Glomerular visceral epithelial cell (primary cell): ENCODE measurements around the gene VIT.
A peak's percentile ranks its signal among the peaks of the same experiment; 100 is the strongest.

Source experiments
- DNase-seq: peaks from one replicate; pipeline ENCODE4 v3.0.0-alpha.2; 2016; ENCODE audit errors: extremely low spot score

Gene VIT

GRCh38 chr2:36708041-36708741 is 11.7 kb downstream of the VIT start:
- DNase-seq: peak; percentile 9

GRCh38 chr2:36710858-36711515 is 14.5 kb downstream of the VIT start:
- no peak for DNase-seq

GRCh38 chr2:36711741-36712314 is 15.3 kb downstream of the VIT start:
- DNase-seq: no peak

- DNase-seq: no peak
Observed at GRCh38 chr2:36713310-36713709, 16.8 kb downstream of the VIT start.

GRCh38 chr2:36716111-36716510 is 19.6 kb downstream of the VIT start:
- no peak for DNase-seq

- DNase-seq: no peak
Observed at GRCh38 chr2:36717603-36718266, 21.2 kb downstream of the VIT start.

GRCh38 chr2:36727550-36727949 is 31.0 kb downstream of the VIT start:
- DNase-seq: no peak

GRCh38 chr2:36729067-36729466 is 32.6 kb downstream of the VIT start:
- DNase-seq: no peak

GRCh38 chr2:36731941-36732672 is 35.6 kb downstream of the VIT start:
- no peak for DNase-seq

- DNase-seq: no peak
Observed at GRCh38 chr2:36732673-36733036, 36.1 kb downstream of the VIT start.

GRCh38 chr2:36733215-36733614 is 36.7 kb downstream of the VIT start:
- DNase-seq: no peak

GRCh38 chr2:36734304-36734703 is 37.8 kb downstream of the VIT start:
- no peak for DNase-seq

- DNase-seq: no peak
Observed at GRCh38 chr2:36737131-36737750, 40.7 kb downstream of the VIT start.

GRCh38 chr2:36740061-36740460 is 43.6 kb downstream of the VIT start:
- DNase-seq: no peak

- no peak for DNase-seq
Observed at GRCh38 chr2:36741188-36741837, 44.8 kb downstream of the VIT start.

GRCh38 chr2:36743954-36744353 is 47.4 kb downstream of the VIT start:
- no peak for DNase-seq

GRCh38 chr2:36748166-36748565 is 51.7 kb downstream of the VIT start:
- no peak for DNase-seq

GRCh38 chr2:36750101-36750500 is 53.6 kb downstream of the VIT start:
- no peak for DNase-seq

- peak; percentile 5 for DNase-seq
Observed at GRCh38 chr2:36753706-36754221, 57.3 kb downstream of the VIT start.

GRCh38 chr2:36754578-36754977 is 58.1 kb downstream of the VIT start:
- no peak for DNase-seq

- DNase-seq: no peak
Observed at GRCh38 chr2:36756438-36756837, 59.9 kb downstream of the VIT start.
